Vagina (tissue), 2 donors: ENCODE results near the gene KLRD1.

Experiments
- CTCF ChIP-seq, 3 experiments: fragments of 450-650 bp in 2 of 3; fragments of 200-600 bp in 1 of 3; sonication (generic) in 1 of 3; IDR thresholded peaks; one replicate each; pipeline ENCODE4 v1.5.1; 2017 to 2019; ENCODE audit warnings: antibody characterized with exemption in 3 of 3, mild to moderate bottlenecking in 2 of 3, moderate library complexity in 2 of 3
- POLR2A ChIP-seq, 2 donors: fragments of 450-650 bp; IDR thresholded peaks; one replicate each; pipeline ENCODE4 v1.6.1; 2017; ENCODE audit warnings: antibody characterized with exemption in 2 of 2, mild to moderate bottlenecking in 2 of 2, moderate library complexity in 2 of 2
- POLR2AphosphoS5 ChIP-seq, 2 donors: sonication (generic); formaldehyde crosslinking; IDR thresholded peaks; one replicate each; pipeline ENCODE4 v1.9.0; 2017; ENCODE audit warnings: antibody characterized with exemption in 2 of 2, mild to moderate bottlenecking in 2 of 2, low read depth in 1 of 2; ENCODE audit not compliant: insufficient read depth in 1 of 2

- TF ChIP-seq CTCF (IDR thresholded peaks at IDR 0.05) (no peak), POLR2AphosphoS5 (IDR thresholded peaks at IDR 0.05; ENCODE audit: insufficient read depth in 1 of 2, low read depth in 1 of 2) (peak in 1 of 2 donors; percentile 13), POLR2A (IDR thresholded peaks at IDR 0.05) (no peak)
Measured at GRCh38 chr12:10362325-10362724, 54.7 kb downstream of the KLRD1 start.
